ENCODE measurements around the gene RNF220. TPM values are rescaled to one million over a fixed set of nuclear protein-coding genes. Genes with fewer than 3 reads are reported as not detected.

RNF220 gene
- total RNA-seq, 1 experiment from 2014 or later, result 68.7 TPM

DNA sequence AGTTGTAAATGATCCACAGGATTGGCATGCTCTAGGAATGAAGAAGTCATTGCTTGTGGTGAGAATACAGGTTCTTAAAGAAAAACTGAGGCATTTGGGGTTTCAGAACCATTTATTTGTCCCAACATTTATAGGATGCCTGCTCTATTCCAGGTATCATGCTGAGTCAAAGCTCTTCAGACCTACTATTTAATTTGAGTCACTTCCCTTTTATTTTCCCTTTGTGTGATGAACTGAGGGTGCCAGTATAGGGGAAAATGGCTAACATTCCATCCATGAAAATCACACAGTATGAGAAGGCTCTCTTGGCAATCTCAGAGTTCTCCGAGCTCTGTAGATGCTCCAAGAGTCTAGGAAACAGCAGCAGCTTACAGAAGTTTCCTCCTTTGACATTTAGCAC is 110.4 kb downstream of the RNF220 start:
- TF ChIP-seq, protein P1, sequence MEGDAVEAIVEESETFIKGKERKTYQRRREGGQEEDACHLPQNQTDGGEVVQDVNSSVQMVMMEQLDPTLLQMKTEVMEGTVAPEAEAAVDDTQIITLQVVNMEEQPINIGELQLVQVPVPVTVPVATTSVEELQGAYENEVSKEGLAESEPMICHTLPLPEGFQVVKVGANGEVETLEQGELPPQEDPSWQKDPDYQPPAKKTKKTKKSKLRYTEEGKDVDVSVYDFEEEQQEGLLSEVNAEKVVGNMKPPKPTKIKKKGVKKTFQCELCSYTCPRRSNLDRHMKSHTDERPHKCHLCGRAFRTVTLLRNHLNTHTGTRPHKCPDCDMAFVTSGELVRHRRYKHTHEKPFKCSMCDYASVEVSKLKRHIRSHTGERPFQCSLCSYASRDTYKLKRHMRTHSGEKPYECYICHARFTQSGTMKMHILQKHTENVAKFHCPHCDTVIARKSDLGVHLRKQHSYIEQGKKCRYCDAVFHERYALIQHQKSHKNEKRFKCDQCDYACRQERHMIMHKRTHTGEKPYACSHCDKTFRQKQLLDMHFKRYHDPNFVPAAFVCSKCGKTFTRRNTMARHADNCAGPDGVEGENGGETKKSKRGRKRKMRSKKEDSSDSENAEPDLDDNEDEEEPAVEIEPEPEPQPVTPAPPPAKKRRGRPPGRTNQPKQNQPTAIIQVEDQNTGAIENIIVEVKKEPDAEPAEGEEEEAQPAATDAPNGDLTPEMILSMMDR (IDR thresholded peaks at IDR 0.05; ENCODE audit: unreplicated experiment), result no peak
- no peaks in the 10 kb centered on the region for H3K9me3 Mint-ChIP-seq (ENCODE audit: low read depth, unreplicated experiment)
- no peak for DNase-seq
- no peak overlapping the region for H3K4me3 Mint-ChIP-seq (ENCODE audit: low read depth, unreplicated experiment)
- H3K27me3 Mint-ChIP-seq (ENCODE audit: unreplicated experiment), result peaks cover 95% of the 10 kb centered on the region
- no peaks in the 10 kb centered on the region for H3K36me3 Mint-ChIP-seq (ENCODE audit: insufficient read depth, unreplicated experiment)
- CTCF ChIA-PET, result interaction anchor here (0.6 kb wide), 1 partner anchor 404 kb away, joined by 3 read pairs; no protein-coding TSS in a partner anchor
- no peak overlapping the region for H3K27ac Mint-ChIP-seq (ENCODE audit: unreplicated experiment)
- H3K4me1 Mint-ChIP-seq (ENCODE audit: low read depth, unreplicated experiment), result peaks cover 11% of the 10 kb centered on the region
- BruUV-seq (replicated peaks), result no TSS peak
- intact Hi-C loops (cut with micrococcal nuclease; ENCODE audit: unreplicated experiment), result no loop called here

DNA sequence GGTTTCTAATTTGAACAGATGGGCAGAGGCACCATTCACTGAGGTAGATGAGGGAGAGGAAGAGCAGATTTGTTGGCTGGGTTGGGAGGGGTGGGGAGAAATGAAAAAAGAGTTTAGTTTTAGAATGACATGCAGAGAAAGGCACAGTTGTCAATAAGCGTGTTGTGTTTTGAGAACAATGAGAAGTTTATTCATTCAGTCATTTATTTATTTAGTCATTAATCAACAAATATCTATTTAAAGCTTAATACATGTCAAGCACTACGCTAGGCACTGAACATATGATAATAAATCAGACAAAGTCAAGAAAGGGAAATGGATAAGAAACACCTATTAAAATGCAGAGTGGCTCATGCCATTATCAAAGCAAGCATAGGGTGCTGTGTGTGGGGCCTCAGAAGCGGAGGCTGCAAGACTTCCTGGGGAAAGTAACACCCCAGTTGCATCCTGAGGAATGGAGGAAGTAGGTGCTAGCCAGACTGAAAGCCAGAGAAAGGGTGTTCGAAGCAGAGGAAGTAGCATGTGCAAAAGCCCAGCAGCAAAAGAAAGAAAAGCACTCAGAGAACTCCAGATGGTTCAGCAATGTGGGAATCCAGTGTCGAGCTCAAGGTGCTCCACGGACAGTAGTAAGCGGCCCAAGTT is 114.1 kb downstream of the RNF220 start:
- H3K27me3 Mint-ChIP-seq (ENCODE audit: unreplicated experiment), result peaks cover 66% of the 10 kb centered on the region
- no peak overlapping the region for H3K4me3 Mint-ChIP-seq (ENCODE audit: low read depth, unreplicated experiment)
- H3K4me1 Mint-ChIP-seq (ENCODE audit: low read depth, unreplicated experiment), result peaks cover 11% of the 10 kb centered on the region
- no TSS peak for BruUV-seq (replicated peaks)
- intact Hi-C loops (cut with micrococcal nuclease; ENCODE audit: unreplicated experiment), result no loop called here
- H3K9me3 Mint-ChIP-seq (ENCODE audit: low read depth, unreplicated experiment), result no peaks in the 10 kb centered on the region
- CTCF ChIA-PET, result interaction anchor here (0.6 kb wide), 1 partner anchor 798 kb away, joined by 5 read pairs; no protein-coding TSS in a partner anchor
- TF ChIP-seq, protein P1 (IDR thresholded peaks at IDR 0.05; ENCODE audit: unreplicated experiment), result no peak
- H3K27ac Mint-ChIP-seq (ENCODE audit: unreplicated experiment), result no peak overlapping the region
- no peaks in the 10 kb centered on the region for H3K36me3 Mint-ChIP-seq (ENCODE audit: insufficient read depth, unreplicated experiment)
- no peak for DNase-seq

DNA sequence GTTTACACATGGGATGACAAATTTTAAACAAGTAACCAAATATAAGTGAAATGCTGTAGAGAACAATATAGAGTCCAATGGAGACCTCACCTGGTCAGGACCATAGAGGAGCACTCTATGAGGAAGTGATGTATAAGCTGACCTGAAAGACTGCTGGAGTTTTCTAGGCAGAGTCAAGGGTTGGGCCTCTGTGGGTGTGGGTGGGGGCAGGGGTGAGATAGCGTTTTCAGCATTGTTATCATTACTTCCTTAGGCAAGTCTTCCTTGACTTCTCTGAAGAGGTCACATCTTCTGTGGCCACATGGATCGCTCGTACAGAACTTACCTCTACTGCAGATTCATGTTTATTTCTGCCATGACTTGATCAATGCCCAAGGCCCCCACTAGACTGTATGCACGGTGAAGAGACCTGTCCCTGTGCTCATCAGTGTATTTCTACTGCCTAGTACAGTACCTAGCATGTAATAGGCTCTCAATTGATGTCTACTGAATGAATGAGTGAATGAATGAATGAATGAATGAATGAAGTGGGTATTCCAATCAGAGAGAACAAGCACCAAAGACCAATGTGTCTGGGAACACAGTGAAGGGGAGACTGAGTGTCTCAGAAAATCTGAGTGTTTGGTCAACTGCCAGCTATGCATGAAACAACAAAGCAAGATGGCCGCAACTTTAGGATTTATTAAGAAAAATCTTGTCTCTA is 116.5 kb downstream of the RNF220 start:
- H3K4me1 Mint-ChIP-seq (ENCODE audit: low read depth, unreplicated experiment), result no peaks in the 10 kb centered on the region
- CTCF ChIA-PET, result no interaction called here
- H3K27me3 Mint-ChIP-seq (ENCODE audit: unreplicated experiment), result peaks cover 42% of the 10 kb centered on the region
- H3K9me3 Mint-ChIP-seq (ENCODE audit: low read depth, unreplicated experiment), result no peaks in the 10 kb centered on the region
- intact Hi-C loops (cut with micrococcal nuclease; ENCODE audit: unreplicated experiment), result no loop called here
- no peak for DNase-seq
- TF ChIP-seq, protein P1 (IDR thresholded peaks at IDR 0.05; ENCODE audit: unreplicated experiment), result no peak
- BruUV-seq (replicated peaks), result no TSS peak
- H3K27ac Mint-ChIP-seq (ENCODE audit: unreplicated experiment), result no peak overlapping the region
- no peaks in the 10 kb centered on the region for H3K36me3 Mint-ChIP-seq (ENCODE audit: insufficient read depth, unreplicated experiment)
- no peak overlapping the region for H3K4me3 Mint-ChIP-seq (ENCODE audit: low read depth, unreplicated experiment)

DNA sequence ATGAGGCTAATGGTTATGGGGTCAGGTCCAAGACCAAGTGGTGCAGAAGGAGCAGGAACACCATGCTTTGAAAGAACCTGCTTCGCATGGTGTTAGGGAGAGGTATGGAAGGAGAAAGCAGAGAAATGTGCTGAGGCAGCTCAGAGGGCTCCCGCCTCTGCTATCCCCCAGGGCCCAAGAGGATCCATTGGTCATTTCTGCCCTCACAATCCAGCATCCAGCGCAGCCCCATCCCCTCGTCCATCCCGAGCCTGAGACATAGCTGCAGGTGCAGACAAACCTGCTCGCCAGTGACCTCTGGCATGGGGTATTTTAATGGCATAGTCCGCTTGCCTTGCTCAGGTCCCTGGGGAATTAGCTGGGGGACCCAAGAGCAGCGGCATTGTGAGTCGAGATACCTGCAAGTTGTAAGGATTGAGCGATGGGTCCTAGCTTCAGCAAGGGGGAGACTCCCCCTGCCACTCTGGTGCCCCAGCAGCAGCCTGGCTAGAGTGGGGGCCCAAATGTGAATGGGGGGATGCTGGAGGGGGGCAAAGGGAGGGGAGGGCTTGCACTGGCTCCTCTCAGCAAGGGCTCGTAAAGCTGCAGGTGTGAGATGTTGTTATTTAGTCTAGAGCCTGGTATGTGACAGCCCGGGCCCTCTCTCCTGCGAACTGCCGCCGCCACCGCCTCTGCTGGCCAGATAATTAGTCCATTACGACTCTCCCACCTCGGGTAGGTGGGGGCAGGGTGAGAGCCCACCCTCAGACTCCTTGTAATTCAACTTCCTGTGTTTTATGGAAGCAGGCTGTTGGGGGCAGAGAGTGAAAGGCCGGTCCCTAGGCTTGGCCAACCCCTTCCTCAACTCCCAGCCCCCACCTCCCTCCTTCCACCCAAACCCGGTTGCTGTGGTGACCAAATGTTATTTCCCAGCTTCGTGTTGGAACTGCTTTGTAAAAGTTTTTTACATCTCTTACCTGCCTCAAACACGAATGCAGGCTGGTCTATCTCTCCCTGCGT is 118.8 kb downstream of the RNF220 start:
- CTCF ChIA-PET, result interaction anchor here (0.6 kb wide), 3 partner anchors 9 to 476 kb away, joined by 4 to 6 read pairs (median 5); no protein-coding TSS in a partner anchor
- Mint-ChIP-seq H3K4me3 (ENCODE audit: low read depth, unreplicated experiment) (no peak overlapping the region), H3K4me1 (ENCODE audit: low read depth, unreplicated experiment) (no peaks in the 10 kb centered on the region), H3K9me3 (ENCODE audit: low read depth, unreplicated experiment) (no peaks in the 10 kb centered on the region), H3K27ac (ENCODE audit: unreplicated experiment) (no peak overlapping the region), H3K27me3 (ENCODE audit: unreplicated experiment) (peaks cover 21% of the 10 kb centered on the region), H3K36me3 (ENCODE audit: insufficient read depth, unreplicated experiment) (no peaks in the 10 kb centered on the region)
- DNase-seq, result no peak
- intact Hi-C loops (cut with micrococcal nuclease; ENCODE audit: unreplicated experiment), result no loop called here
- no TSS peak for BruUV-seq (replicated peaks)
- TF ChIP-seq, protein P1 (IDR thresholded peaks at IDR 0.05; ENCODE audit: unreplicated experiment), result no peak
